HG03039 (cell line): ENCODE data around the gene PALD1.

Source experiments
- ATAC-seq: cut with Tn5 transposase; IDR thresholded peaks from one replicate; pipeline ENCODE4 v1.9.1; 2021; ENCODE audit warnings: mild to moderate bottlenecking, moderate library complexity; ENCODE audit not compliant: unreplicated experiment

Gene PALD1

DNA sequence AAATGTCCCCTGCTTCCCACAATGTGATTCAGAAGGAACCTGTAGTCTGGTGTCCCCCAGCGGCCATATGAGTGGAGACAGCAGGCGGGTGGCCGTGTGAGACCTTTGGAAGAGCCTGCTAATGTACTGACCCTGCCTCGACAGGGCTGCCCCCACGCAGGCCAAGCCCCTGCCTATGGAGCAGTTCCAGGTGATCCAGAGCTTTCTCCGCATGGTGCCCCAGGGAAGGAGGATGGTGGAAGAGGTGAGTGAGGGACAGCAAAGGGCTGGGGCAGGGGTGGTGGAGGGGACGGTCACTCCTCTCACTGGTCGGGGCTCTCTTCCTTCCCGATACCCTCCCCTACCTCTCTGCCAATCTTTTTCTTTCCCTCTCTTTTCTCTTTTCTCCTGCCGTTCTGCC is 55.7 kb downstream of the PALD1 start:
- no peak for ATAC-seq

DNA sequence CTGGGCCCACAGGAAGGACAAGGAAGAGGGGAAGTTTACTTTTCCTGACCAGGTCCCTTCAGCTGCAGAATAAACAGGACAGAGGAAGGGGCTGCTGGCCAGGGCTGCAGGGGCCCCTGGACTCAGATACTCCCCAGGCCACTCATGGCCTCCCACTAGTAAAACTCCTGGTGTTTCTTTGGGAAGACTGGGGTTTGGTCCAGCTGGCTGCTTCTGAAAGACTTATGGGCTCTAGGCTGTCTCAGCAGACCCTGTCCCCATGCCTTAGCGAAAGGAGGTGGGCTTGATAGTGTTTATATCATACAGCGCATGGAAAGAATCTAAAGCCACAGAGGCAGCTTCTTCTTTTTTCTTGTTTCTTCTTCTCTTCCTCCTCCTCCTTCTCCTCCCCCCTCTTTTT is 56.4 kb downstream of the PALD1 start:
- ATAC-seq, result no peak

DNA sequence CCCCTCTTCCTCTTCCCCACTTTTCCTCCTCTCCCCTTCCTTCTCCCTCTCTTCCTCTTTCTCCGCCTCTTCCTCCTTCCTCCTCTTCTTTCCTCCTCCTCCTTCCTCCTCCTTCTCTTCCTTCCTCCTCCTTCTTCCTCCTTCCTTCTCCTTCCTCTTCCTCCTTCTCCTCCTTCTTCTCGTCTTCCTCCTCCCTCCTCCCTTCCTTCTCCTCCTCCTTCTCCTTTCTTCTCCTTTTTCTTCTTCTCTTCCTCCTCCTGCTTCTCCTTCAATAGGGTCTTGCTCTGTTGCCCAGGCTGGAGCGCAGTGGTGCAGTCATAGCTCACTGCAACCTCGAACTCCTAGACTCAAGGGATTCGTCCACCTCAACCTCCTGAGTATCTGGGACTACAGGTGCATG is 56.9 kb downstream of the PALD1 start:
- ATAC-seq, result no peak

DNA sequence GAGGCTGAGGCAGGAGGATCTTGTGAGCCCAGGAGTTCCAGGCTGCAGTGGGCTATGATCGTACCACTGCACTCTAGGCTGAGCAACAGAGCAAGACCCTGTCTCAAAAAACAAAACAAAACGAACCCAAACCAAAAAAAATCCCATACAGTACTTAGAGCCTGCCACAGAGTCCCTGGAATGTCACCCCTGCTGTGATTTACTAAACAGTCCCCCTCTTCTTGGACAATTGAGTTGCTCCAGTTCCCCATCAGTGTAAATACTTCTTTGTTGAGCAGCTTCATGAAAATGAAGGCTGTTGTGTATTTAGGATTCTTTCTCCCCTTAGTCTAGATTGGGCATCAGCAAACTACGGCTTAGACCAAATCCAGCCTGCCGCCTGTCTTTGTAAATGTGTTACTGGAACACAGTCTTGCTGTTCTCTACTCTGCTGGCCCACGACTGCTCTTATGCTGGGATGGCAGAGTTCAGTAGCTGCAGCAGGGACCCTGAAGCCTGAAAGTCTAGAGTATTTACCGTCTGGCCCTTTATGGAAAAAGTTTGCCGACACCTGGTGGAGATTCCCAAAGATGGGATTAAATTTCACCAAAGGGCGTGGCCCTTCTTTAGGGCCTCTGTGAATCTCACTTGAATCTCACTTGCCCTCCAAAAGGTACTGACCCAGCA is 57.8 kb downstream of the PALD1 start:
- ATAC-seq, result no peak

DNA sequence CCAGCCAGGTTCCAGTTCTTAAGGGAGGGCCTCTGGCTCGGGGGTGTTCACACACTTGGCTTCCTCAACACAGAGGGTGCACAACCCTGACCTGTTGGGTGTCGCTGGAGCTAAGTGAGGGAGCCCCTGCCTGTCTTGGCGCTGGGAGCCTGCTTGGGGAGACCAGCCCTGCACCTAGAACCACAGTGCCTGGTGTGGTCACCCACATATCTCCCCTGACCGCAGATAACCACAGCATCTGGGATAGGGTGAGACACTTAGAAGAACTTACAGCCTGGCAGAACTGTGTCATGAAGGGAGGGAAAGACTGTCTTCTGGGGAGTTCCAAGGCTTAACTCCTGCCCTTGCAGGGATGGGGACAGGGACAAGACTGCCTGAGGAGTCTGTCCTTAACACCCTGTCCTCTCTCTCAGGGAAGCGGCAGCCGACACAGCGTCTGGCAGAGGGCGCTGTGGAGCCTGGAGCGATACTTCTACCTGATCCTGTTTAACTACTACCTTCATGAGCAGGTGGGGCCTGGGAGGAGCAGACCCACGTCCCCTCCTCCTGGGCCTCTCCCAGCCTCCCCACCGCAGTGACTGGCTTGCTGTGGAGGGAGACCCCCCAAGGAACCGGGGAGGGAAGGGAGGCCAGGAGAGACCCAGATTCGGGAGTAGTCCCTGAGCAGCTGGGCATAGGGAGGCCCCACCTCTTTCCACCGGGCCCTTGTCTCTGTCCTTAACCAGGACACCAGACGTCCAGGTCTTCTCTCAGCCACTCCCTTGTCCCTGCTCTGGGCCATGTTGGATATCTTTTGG is 59.0 kb downstream of the PALD1 start:
- ATAC-seq, result no peak

DNA sequence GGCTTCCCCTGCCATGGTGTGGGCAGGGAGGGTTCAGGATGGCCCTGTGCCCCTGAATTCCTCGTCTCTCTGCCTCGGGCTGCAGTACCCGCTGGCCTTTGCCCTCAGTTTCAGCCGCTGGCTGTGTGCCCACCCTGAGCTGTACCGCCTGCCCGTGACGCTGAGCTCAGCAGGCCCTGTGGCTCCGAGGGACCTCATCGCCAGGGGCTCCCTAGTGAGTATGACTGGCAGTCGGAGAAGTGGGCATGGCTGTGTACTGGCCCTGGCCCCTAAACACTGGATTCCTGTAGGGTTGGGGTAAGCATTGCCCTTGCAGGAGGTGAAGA is 59.6 kb downstream of the PALD1 start:
- no peak for ATAC-seq

DNA sequence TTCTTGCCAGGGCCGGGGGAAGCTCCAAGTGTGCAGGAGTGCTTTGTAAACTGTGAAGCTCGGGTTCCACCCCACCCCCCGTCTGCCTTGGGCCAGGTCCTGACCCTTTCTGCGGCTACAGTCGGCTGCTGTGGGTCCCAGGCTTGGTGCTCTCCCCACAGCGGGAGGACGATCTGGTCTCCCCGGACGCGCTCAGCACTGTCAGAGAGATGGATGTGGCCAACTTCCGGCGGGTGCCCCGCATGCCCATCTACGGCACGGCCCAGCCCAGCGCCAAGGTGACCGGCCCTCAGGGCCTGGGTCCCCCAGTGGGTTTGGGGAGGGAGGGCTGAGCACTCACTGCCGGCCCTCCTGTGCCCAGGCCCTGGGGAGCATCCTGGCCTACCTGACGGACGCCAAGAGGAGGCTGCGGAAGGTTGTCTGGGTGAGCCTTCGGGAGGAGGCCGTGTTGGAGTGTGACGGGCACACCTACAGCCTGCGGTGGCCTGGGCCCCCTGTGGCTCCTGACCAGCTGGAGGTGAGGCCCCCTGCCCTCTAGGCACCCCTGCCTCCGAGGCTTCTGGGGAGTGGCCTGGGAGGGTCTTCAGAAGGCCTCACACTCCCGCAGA is 60.3 kb downstream of the PALD1 start:
- no peak for ATAC-seq

DNA sequence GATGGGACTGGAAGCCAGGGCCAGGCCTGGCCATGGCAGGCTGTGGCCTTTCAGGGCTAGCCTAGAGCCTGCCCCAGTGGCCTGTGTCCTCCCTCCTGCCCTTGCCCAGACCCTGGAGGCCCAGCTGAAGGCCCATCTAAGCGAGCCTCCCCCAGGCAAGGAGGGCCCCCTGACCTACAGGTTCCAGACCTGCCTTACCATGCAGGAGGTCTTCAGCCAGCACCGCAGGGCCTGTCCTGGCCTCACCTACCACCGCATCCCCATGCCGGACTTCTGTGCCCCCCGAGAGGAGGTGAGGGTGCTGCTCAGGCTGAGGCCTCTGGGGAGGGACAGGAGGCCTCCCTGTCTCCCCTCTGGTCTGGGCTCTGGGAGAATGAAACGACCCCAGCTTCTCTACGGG is 60.9 kb downstream of the PALD1 start:
- ATAC-seq, result no peak

DNA sequence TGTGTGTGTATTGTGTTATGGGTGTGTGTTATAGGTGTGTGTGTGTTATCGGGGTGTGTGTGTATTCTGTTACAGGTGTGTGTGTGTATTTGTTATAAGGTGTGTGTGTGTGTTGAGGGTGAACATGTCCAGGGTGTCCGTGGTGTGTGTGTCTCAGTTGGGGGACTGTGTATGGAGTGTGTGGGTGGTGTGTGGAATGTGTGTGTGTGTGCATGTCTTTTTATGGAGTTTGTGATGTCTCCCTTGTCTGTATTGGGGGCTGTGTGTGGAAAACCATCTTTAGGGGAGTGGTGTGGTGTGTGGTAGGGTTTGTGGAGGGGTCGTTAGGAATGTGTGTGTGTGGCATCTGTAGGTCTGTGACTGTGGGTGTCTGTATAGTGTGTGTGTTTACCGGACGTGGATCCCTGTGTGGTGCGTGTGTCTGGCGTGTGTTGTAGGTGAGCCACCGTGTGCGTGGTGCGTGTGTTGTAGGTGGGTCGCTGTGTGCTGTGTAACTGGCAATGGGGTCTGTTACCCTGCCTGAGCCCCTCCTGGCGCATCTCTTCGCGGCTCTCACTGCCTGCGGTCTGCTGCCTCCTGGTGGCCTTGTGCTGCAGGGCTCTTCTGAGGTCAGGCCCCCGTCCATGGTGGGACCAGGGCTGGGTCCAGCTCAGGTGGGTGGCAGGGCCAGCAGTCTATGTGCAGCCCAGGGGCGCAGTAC is 61.7 kb downstream of the PALD1 start:
- ATAC-seq, result no peak

DNA sequence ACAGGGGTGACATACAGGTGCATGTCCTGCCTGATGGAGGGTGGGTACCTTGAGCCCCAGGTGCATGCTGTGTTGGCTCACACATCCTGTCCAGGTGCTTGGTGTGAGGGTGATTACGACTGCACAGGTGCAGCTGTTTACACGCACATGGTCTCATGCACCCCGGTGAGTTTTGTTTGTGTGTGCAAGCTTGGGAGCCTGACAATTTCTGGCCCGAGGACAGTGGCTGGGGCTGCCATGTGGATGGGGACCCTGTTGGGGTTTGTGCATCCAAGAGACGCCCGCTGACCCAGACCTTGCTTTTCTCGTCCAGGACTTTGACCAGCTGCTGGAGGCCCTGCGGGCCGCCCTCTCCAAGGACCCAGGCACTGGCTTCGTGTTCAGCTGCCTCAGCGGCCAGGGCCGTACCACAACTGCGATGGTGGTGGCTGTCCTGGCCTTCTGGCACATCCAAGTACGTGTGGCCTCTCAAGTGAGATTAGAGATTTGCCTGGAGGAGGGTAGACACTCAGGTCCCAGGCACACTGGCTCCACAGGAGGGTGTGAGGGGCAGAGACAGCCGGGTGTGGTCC is 62.3 kb downstream of the PALD1 start:
- ATAC-seq, result no peak

DNA sequence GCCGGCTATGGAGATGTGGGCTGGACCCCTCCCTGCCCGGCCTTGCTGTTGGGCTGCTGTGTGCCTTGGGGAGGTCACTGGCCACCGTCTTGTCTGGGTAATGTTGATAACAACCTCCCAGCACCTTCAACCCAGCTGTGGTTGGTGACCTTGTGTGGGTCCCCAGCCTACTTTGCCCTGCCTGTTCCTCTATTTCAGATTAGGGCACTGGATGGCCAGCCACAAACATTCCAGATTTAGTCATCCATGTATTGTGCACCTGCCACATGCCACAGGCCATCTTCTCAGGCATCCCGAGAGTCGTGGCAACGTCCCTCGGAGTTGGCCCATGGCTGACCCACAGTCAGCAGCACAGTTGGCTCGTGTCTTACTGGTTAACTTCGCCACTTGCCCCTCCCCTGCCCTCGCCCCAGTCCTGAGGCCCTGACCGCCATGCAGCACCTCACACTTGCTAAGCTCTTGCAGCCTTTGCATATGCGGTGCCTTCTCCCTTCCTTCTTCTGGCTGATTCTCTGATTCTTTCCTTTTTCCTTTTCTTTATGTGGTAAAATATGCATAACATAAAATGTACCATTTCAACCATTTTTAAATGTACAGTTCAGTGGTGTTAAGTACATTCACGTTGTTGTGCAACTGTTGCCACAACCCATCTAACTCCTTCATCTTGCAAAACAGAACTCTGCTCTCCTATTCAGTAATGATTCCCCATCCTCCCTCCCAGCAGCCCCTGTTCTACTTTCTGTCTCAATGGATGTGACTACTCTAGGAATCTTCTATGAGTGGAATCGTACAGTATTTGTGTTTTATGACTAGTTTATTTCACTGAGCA is 63.4 kb downstream of the PALD1 start:
- ATAC-seq, result no peak

DNA sequence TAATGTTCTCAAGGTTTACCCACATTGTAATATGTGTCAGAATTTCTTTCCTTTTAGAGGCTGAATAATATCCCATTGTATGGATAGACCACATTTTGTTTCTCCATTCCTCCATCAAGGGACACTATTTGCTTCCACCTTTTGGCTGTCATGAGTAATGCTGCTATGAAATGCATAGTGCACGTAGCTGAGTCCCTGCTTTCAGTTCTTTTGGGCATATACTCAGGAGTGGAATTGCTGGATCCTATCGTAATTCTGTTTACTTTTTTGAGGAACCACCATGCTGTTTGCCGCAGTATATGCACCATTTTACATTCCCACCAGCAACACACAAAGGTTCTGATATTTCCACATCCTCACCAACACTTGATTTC is 64.0 kb downstream of the PALD1 start:
- no peak for ATAC-seq

DNA sequence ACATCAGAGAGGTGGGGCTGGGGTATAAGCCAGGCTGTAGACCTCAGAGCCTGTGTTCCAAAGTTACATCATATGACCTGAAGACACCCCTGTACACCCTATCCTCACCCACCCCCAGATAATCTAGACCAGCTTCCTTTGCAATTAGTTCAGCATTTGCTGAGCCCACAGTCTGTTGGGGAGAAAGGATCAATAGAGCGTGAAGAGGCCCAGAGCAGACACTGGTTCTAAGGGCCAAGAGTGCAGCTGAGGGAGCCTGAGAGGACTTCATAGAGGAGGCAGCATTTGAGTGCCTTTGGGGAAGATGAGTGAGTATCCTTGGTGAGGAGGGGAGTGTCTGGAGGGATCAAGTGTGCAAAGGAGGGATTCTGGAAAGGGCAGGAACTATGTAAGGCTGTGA is 65.3 kb downstream of the PALD1 start:
- no peak for ATAC-seq

DNA sequence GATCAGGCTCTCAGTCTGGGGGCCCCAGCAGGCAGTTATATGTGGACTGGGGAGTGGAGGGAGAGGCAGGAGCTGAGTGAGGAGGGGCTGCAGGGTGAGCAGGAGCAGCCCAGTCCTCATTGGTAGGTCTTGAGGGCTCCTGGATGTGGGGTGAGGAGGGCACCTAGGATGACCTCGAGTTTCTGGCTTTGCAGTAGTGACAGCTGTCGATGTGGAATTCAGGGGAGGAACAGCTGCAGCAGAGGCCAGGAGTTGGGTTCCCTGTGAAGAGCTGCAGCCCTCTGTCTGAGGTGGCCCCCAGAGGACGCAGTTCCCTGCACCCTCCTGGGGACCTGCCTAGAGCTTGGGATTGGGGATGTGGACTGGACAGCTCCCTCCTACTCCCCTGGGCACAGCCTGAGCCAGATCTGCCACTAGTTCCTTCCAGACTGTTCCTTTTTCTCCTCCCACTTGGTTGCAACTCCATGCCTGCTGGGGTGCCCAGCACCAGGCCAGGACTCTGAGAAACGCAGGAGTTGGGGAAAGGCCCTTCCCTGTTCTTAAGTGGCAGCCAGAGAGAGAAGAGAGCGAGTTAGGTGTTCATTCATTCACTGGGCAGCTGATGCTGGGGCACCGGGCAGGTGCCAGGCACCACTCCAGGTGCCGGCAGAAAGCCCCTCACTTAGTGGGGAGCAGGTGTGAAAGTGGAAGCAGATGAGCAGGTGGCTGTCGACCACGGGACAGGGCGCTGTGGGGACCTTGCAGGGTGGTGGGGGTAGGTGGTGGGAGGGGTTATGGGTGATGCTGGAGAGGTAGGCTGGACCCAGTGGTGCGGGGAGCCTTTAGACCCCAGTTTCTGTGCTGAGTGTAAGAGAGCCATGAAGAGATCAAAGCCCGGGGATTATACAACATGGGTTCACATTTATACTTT is 66.1 kb downstream of the PALD1 start:
- ATAC-seq, result no peak

DNA sequence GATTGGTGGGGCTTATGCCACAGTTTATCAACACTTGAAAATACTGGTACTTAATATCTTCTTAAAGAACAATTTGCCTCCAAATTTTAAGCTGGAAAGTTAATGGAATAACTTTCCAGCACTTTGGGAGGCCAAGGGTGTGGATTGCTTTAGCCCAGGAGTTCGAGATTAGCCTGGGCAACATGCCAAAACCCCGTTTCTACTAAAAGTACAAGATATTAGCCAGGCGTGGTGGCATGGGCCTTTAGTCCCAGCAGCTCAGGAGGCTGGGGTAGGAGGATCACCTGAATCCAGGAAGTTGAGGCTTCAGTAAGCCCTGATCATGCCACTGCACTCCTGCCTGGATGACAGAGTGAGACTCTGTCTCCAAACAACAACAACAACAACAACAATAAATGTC is 68.0 kb downstream of the PALD1 start:
- ATAC-seq, result no peak

DNA sequence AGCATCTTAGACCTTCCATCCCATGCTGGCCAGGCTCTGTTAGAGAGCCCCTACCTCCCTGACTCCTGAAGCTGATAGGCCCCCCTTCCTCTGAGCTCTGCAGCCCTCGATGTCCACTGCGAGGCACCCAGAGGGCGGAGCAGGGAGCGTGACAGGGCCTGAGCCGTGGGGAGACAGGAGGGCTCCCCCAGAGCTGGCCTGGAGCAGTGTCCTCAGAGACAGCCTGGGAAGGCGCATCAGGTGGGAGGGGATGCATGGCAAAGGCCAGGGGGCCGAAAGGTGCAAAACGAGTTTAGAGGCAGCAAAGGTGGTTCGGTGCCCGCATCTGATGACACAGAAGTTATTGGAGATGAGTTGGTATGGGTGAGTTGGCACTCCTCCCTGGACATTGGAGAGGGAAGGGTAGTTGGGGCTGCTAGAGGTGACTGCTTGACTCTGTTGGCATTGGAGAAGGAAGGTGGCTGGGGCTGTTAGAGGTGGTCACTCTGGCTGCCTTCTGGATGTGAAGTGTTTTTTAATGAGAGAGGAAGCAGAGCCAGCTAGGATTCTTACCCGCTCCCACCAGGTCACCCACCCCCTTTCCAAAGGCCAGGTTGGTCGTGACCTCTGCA is 70.9 kb downstream of the PALD1 start:
- no peak for ATAC-seq

DNA sequence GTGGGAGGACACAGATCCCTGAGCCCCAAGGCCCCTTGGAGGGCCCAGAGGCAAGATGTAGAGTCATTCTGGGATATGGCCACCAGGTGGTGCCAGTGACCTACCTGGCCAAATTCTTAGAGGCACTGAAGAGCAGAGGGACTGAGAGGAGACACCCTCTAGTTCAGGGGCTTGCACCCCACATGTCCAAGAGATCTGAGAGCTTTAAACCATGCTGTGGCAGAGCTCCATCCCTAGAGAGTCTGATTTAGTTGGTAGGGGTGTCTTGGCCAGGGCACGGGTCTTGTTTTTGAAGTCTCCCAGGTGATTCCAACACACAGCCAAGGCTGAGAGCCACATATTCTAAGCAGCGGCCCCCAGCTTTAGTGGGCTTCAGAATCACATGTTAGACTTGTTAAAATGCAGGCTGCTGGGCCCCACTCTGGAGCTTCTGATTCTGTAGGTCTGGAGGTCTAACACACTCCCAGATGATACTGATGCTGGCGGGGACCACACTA is 71.4 kb downstream of the PALD1 start:
- no peak for ATAC-seq

DNA sequence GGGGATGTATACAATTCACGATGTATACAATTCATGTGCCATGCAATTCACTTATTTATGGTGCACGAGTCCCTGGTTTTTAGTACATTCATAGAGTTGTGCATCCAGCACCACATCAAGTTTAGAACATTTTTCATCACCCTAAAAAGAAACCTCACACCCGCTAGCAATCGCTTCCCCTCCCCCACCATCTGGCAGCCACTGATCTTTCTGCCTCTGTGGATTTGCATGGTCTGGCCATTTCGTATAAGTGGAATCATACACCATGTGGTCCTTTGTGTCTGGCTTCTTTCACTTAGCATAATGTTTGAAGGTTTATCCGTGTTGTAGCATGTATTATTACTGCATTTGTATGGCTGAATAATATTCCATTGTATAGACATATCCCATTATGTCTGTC is 71.9 kb downstream of the PALD1 start:
- no peak for ATAC-seq

DNA sequence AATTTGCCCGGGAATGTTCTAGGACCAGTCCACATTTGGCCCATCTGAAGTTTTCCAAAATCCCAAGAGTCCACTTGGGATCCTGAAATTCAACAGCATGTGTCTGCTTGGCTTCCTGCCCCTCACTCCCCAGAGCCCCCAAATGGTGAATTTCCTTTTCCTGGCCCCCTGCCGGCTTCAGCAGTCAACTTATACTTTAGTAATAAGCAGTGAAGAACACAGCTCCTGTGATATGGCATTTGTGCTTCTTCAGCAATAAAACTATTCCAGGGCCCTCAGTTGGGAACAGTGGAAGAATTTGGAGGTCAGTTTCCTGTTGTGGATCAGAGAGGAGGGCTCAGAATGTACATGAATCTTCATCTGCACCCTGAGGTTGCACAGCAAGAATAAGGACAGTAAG is 72.9 kb downstream of the PALD1 start:
- no peak for ATAC-seq
